Measurements from ENCODE around the gene KLC3.

KLC3 gene

GRCh38 chr19:45320997-45321775 lies 19.4 kb upstream of the KLC3 start:
- no peak for TF ChIP-seq EZH2 (IDR thresholded peaks at IDR 0.05; ENCODE audit: borderline replicate concordance, low read depth, low read length, severe bottlenecking)
- no peak for TF ChIP-seq CTCF (IDR thresholded peaks at IDR 0.05; ENCODE audit: borderline replicate concordance, extremely low read depth, low read length, poor library complexity, severe bottlenecking)
- H3K27me3 ChIP-seq (ENCODE audit: insufficient read depth, low read length, poor library complexity), result no peaks in the 10 kb centered on the region
- H3K36me3 ChIP-seq (ENCODE audit: insufficient read depth, low read length), result no peaks in the 10 kb centered on the region
- H4K20me1 ChIP-seq (ENCODE audit: insufficient read depth, low read length), result no peaks in the 10 kb centered on the region
- H3K27ac ChIP-seq (ENCODE audit: low read length), result no peak overlapping the region
- no peak overlapping the region for H3K9ac ChIP-seq (ENCODE audit: low read depth, low read length)
- ATAC-seq (ENCODE audit: insufficient read depth, low read depth) (no peak), DNase-seq (no peak)
- no peaks in the 10 kb centered on the region for H3K9me3 ChIP-seq (ENCODE audit: insufficient read depth, low read length, severe bottlenecking)
- no peak overlapping the region for H3K4me3 ChIP-seq (ENCODE audit: low read depth in 1 of 2, low read length in 2 of 2)
- 0 out of 2 replicates have a peak, but pooled peaks cover 4% of the 10 kb centered on the region for H3K4me1 ChIP-seq (ENCODE audit: insufficient read depth, low read length)
- no peak overlapping the region for H3K4me2 ChIP-seq (ENCODE audit: insufficient read depth, low read length)
- no peak overlapping the region for H2AFZ ChIP-seq (ENCODE audit: low read depth, low read length)
- H3K79me2 ChIP-seq (ENCODE audit: insufficient read depth, low read length), result no peaks in the 10 kb centered on the region

GRCh38 chr19:45321848-45322247 lies 18.7 kb upstream of the KLC3 start:
- H3K27me3 ChIP-seq (ENCODE audit: insufficient read depth, low read length, poor library complexity), result no peaks in the 10 kb centered on the region
- TF ChIP-seq EZH2 (IDR thresholded peaks at IDR 0.05; ENCODE audit: borderline replicate concordance, low read depth, low read length, severe bottlenecking), result no peak
- no peak for TF ChIP-seq CTCF (IDR thresholded peaks at IDR 0.05; ENCODE audit: borderline replicate concordance, extremely low read depth, low read length, poor library complexity, severe bottlenecking)

GRCh38 chr19:45322311-45322710 lies 18.2 kb upstream of the KLC3 start:
- TF ChIP-seq EZH2 (IDR thresholded peaks at IDR 0.05; ENCODE audit: borderline replicate concordance, low read depth, low read length, severe bottlenecking), result no peak
- TF ChIP-seq CTCF (IDR thresholded peaks at IDR 0.05; ENCODE audit: borderline replicate concordance, extremely low read depth, low read length, poor library complexity, severe bottlenecking), result no peak
- no peaks in the 10 kb centered on the region for H3K27me3 ChIP-seq (ENCODE audit: insufficient read depth, low read length, poor library complexity)
- H2AFZ ChIP-seq (ENCODE audit: low read depth, low read length), result no peak overlapping the region
- no peak overlapping the region for H3K4me3 ChIP-seq (ENCODE audit: low read depth in 1 of 2, low read length in 2 of 2)
- DNase-seq (peak; percentile 53), ATAC-seq (ENCODE audit: insufficient read depth, low read depth) (peak; percentile 67)
- H3K4me1 ChIP-seq (ENCODE audit: insufficient read depth, low read length), result 0 out of 2 replicates have a peak, but pooled peaks cover 4% of the 10 kb centered on the region
- no peaks in the 10 kb centered on the region for H3K9me3 ChIP-seq (ENCODE audit: insufficient read depth, low read length, severe bottlenecking)
- H3K9ac ChIP-seq (ENCODE audit: low read depth, low read length), result no peak overlapping the region
- no peak overlapping the region for H3K4me2 ChIP-seq (ENCODE audit: insufficient read depth, low read length)
- H3K79me2 ChIP-seq (ENCODE audit: insufficient read depth, low read length), result no peaks in the 10 kb centered on the region
- H3K36me3 ChIP-seq (ENCODE audit: insufficient read depth, low read length), result no peaks in the 10 kb centered on the region
- H4K20me1 ChIP-seq (ENCODE audit: insufficient read depth, low read length), result no peaks in the 10 kb centered on the region
- H3K27ac ChIP-seq (ENCODE audit: low read length), result no peak overlapping the region; the same call in 1 of the 2 replicates

More at GRCh38 chr19:45321848-45322247, 18.7 kb upstream of the KLC3 start:
- 0 out of 2 replicates have a peak, but pooled peaks cover 4% of the 10 kb centered on the region for H3K4me1 ChIP-seq (ENCODE audit: insufficient read depth, low read length)
- H3K79me2 ChIP-seq (ENCODE audit: insufficient read depth, low read length), result no peaks in the 10 kb centered on the region
- no peak for DNase-seq
- H3K9ac ChIP-seq (ENCODE audit: low read depth, low read length), result no peak overlapping the region
- H4K20me1 ChIP-seq (ENCODE audit: insufficient read depth, low read length), result no peaks in the 10 kb centered on the region
- no peak overlapping the region for H3K4me3 ChIP-seq (ENCODE audit: low read depth in 1 of 2, low read length in 2 of 2)
- H3K36me3 ChIP-seq (ENCODE audit: insufficient read depth, low read length), result no peaks in the 10 kb centered on the region
- no peak overlapping the region; the same call in 1 of the 2 replicates for H3K27ac ChIP-seq (ENCODE audit: low read length)
- H2AFZ ChIP-seq (ENCODE audit: low read depth, low read length), result no peak overlapping the region
- no peak overlapping the region for H3K4me2 ChIP-seq (ENCODE audit: insufficient read depth, low read length)
- H3K9me3 ChIP-seq (ENCODE audit: insufficient read depth, low read length, severe bottlenecking), result no peaks in the 10 kb centered on the region
- ATAC-seq (ENCODE audit: insufficient read depth, low read depth), result no peak
